ENCODE measurements around the gene MDM2. TPM values are rescaled to one million over a fixed set of nuclear protein-coding genes. Genes with fewer than 3 reads are reported as not detected.

Gene MDM2
- total and polyA plus RNA-seq, 2 donors (not counting 3 experiments of a cell fraction or from before 2014, with no cell fraction given): 16.7 to 270 TPM

DNA sequence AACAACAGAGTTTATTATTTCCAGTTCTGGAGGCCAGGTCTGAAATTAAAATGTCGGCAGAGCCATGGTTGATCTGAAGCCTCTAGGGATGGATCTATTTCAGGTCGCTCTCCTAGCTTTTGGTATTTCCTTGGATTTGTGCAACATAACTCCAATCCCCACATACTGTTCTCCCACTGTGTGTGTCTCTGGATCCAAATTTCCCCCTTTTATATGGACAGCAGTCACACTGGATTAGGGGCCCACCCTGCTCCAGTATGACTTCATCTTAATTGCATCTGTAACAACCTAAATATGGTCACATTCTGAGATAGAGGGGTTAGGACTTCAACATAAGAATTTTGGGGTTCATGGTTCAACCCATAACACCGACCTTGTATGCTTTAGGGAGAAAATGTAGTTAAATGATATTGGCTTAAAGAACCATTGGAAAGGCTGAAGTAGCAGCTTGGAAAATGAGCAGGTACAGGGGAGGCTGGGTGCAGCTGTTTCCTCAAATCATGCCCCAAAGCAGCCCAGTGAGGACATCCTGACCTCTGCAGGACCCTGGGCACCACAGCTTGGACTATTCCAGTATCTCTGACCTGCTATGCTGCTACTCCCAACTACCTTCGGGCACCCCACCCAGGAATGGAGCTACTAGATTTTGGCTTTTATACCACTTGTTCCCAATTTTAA, 13.9 kb upstream of the MDM2 start:
- no peaks in the 10 kb centered on the region for H4K20me1 ChIP-seq (replicated peaks; ENCODE audit: control insufficient read depth, extremely low read depth, insufficient read depth, low read length)
- POLR2A ChIA-PET: no interaction called here
- H3K36me3 ChIP-seq (ENCODE audit: control insufficient read depth in 2 of 2, extremely low read depth in 1 of 2, insufficient read depth in 2 of 2, low read length in 2 of 2): no peaks in the 10 kb centered on the region
- no peaks in the 10 kb centered on the region for H3K79me2 ChIP-seq (ENCODE audit: control insufficient read depth, insufficient read depth, low read length)
- H3K27me3 ChIP-seq (ENCODE audit: control insufficient read depth in 2 of 2, insufficient read depth in 2 of 2, low read length in 2 of 2): no peaks in the 10 kb centered on the region
- dilution Hi-C loops (cut with MboI; ENCODE audit: extremely low pct_ligation_motif_present, low sequenced_read_pairs): no loop called here
- CTCF ChIA-PET: interaction anchor here (1.5 kb wide), 2 partner anchors 13 to 48 kb away, joined by 5 to 8 read pairs; partner anchors contain the start of genes MDM2 and SLC35E3
- no peaks in the 10 kb centered on the region for H3K9me3 ChIP-seq (replicated peaks; ENCODE audit: control insufficient read depth, insufficient read depth, low read length)
- no peak for TF ChIP-seq EZH2 (IDR thresholded peaks at IDR 0.05; ENCODE audit: borderline replicate concordance, low read depth, low read length, severe bottlenecking)
- no peak for TF ChIP-seq GATA2 (IDR thresholded peaks at IDR 0.05; ENCODE audit: insufficient read depth, insufficient read length, low read depth, low read length)
- TF ChIP-seq, protein P1, sequence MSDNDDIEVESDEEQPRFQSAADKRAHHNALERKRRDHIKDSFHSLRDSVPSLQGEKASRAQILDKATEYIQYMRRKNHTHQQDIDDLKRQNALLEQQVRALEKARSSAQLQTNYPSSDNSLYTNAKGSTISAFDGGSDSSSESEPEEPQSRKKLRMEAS (IDR thresholded peaks at IDR 0.05; ENCODE audit: insufficient read depth, insufficient read length): no peak
- no peak for TF ChIP-seq CTCF (IDR thresholded peaks at IDR 0.05; ENCODE audit: extremely low read depth in 1 of 2, insufficient read depth in 1 of 2, low read depth in 1 of 2, low read length in 2 of 2)
- no peak for TF ChIP-seq POLR2A (IDR thresholded peaks at IDR 0.05; ENCODE audit: low read depth, low read length)
- TF ChIP-seq JUN (IDR thresholded peaks at IDR 0.05; ENCODE audit: borderline replicate concordance, insufficient read depth, insufficient read length, low read depth): no peak
- H3K4me2 ChIP-seq (ENCODE audit: insufficient read depth, low read length): no peak overlapping the region
- H3K27ac ChIP-seq (ENCODE audit: insufficient read depth, low read depth, low read length): no peak overlapping the region
- intact Hi-C loops (cut with micrococcal nuclease): no loop called here
- H2AFZ ChIP-seq (ENCODE audit: low read depth, low read length): no peak overlapping the region
- no peaks in the 10 kb centered on the region for H3K4me1 ChIP-seq (ENCODE audit: control insufficient read depth, extremely low read depth, insufficient read depth, low read length)
- DNase-seq (ENCODE audit: low read depth, low spot score) (no peak), FAIRE-seq (no peak)
- no peaks in the 10 kb centered on the region for H3K9me1 ChIP-seq (replicated peaks; ENCODE audit: control insufficient read depth, extremely low read depth, insufficient read depth, low read length)
- BruUV-seq (replicated peaks): no TSS peak
- no peak overlapping the region for H3K4me3 ChIP-seq (replicated peaks in 1 of 3; ENCODE audit: insufficient read depth in 1 of 3, low read depth in 1 of 3, low read length in 3 of 3)
- no peak overlapping the region for H3K9ac ChIP-seq (replicated peaks; ENCODE audit: extremely low read depth, insufficient read depth, low read length)
